CD14-positive monocyte (primary cell): Measurements from ENCODE around the gene HSDL1. TPM values are rescaled to one million over a fixed set of nuclear protein-coding genes. Genes with fewer than 3 reads are reported as not detected.
A peak's percentile ranks its signal among the peaks of the same experiment; 100 is the strongest.

Experiments used
- DNase-seq, 3 donors: peaks; one replicate each; pipeline ENCODE4 v3.0.0-alpha.2; 2011 to 2022
- H2AFZ ChIP-seq: 2 replicates; pipeline ENCODE4 v1.6.0; 2012; ENCODE audit warnings: mild to moderate bottlenecking, low read depth, low read length, inconsistent platforms; ENCODE audit not compliant: insufficient read depth, poor library complexity, severe bottlenecking
- H3K27ac ChIP-seq, 2 donors: 1 replicate in 1 of 2; 2 replicates in 1 of 2; pipeline ENCODE4 v1.5.1; 2012 to 2013; ENCODE audit warnings: low read length in 2 of 2, control low read depth in 1 of 2, inconsistent platforms in 1 of 2, low read depth in 1 of 2, mild to moderate bottlenecking in 1 of 2
- H3K27me3 ChIP-seq, 2 donors: one replicate each; pipeline versions ENCODE4 v1.6.0 to v1.6.1; 2011 to 2013; ENCODE audit warnings: low read length in 2 of 2; ENCODE audit not compliant: control insufficient read depth in 2 of 2, insufficient read depth in 2 of 2
- H3K36me3 ChIP-seq, 2 donors: replicated peaks in 1 of 2; 1 replicate in 1 of 2; 2 replicates in 1 of 2; pipeline versions ENCODE4 v1.5.1 to v1.6.1; 2012 to 2013; ENCODE audit warnings: low read length in 2 of 2, control low read depth in 1 of 2, inconsistent platforms in 1 of 2, mild to moderate bottlenecking in 1 of 2; ENCODE audit not compliant: insufficient read depth in 2 of 2, control insufficient read depth in 1 of 2
- H3K4me1 ChIP-seq, 2 donors: 1 replicate in 1 of 2; 2 replicates in 1 of 2; pipeline versions ENCODE4 v1.5.1 to v1.6.1; 2012 to 2013; ENCODE audit warnings: low read length in 2 of 2, control low read depth in 1 of 2, inconsistent platforms in 1 of 2, mild to moderate bottlenecking in 1 of 2, moderate library complexity in 1 of 2; ENCODE audit not compliant: insufficient read depth in 2 of 2, control insufficient read depth in 1 of 2
- H3K4me2 ChIP-seq: replicated peaks from 2 replicates; pipeline ENCODE3; 2012; ENCODE audit warnings: low read length, moderate library complexity, mild to moderate bottlenecking; ENCODE audit not compliant: poor library complexity, severe bottlenecking; ENCODE audit errors: extremely low read depth
- H3K4me3 ChIP-seq, 3 experiments: fragments of 200-600 bp in 1 of 3; sonication (generic) in 1 of 3; replicated peaks in 1 of 3; 1 replicate in 2 of 3; 2 replicates in 1 of 3; pipeline ENCODE4 v1.5.1; 2011 to 2013; ENCODE audit warnings: low read length in 3 of 3, mild to moderate bottlenecking in 3 of 3, control low read depth in 2 of 3, low read depth in 2 of 3, inconsistent platforms in 1 of 3, moderate library complexity in 1 of 3
- H3K79me2 ChIP-seq: 2 replicates; pipeline ENCODE4 v1.6.0; 2012; ENCODE audit warnings: mild to moderate bottlenecking, control low read depth, inconsistent platforms, low read length, moderate library complexity; ENCODE audit not compliant: insufficient read depth
- H3K9ac ChIP-seq: 2 replicates; pipeline ENCODE4 v1.6.0; 2017; ENCODE audit warnings: low read length, mild to moderate bottlenecking; ENCODE audit not compliant: insufficient read depth, poor library complexity, severe bottlenecking
- H3K9me3 ChIP-seq, 2 donors: replicated peaks in 1 of 2; 1 replicate in 1 of 2; 2 replicates in 1 of 2; pipeline versions ENCODE4 v1.5.1 to v1.6.1; 2012 to 2013; ENCODE audit warnings: low read length in 2 of 2, control low read depth in 1 of 2; ENCODE audit not compliant: control insufficient read depth in 1 of 2, insufficient read depth in 1 of 2
- H4K20me1 ChIP-seq: 2 replicates; pipeline ENCODE4 v1.6.0; 2012; ENCODE audit warnings: mild to moderate bottlenecking, low read length, control low read depth, moderate library complexity; ENCODE audit not compliant: insufficient read depth
- H3K27ac Mint-ChIP-seq, 7 donors: one replicate each; pipeline ENCODE4 v1.8.0; 2020; ENCODE audit warnings: mild to moderate bottlenecking in 7 of 7, mixed read lengths in 7 of 7, moderate library complexity in 6 of 7, inconsistent platforms in 2 of 7
- H3K27me3 Mint-ChIP-seq, 3 donors: one replicate each; pipeline ENCODE4 v1.8.0; 2021 to 2022; ENCODE audit warnings: low read depth in 3 of 3, mild to moderate bottlenecking in 3 of 3, mixed read lengths in 3 of 3, moderate library complexity in 3 of 3, inconsistent platforms in 1 of 3
- H3K36me3 Mint-ChIP-seq, 2 donors: one replicate each; pipeline ENCODE4 v1.8.0; 2020; ENCODE audit warnings: mixed read lengths in 2 of 2, inconsistent platforms in 1 of 2, mild to moderate bottlenecking in 1 of 2
- H3K4me1 Mint-ChIP-seq: one replicate; pipeline ENCODE4 v1.8.0; 2020; ENCODE audit warnings: mild to moderate bottlenecking, mixed read lengths
- H3K4me3 Mint-ChIP-seq, 2 donors: one replicate each; pipeline ENCODE4 v1.8.0; 2020; ENCODE audit warnings: mild to moderate bottlenecking in 2 of 2, mixed read lengths in 2 of 2, moderate library complexity in 1 of 2
- H3K9me3 Mint-ChIP-seq, 7 donors: one replicate each; pipeline ENCODE4 v1.8.0; 2020 to 2022; ENCODE audit warnings: mixed read lengths in 7 of 7, mild to moderate bottlenecking in 6 of 7, moderate library complexity in 6 of 7, inconsistent platforms in 2 of 7
- CTCF ChIP-seq: fragments of 200-600 bp; IDR thresholded peaks from one replicate; pipeline ENCODE4 v1.8.0; 2022; ENCODE audit warnings: antibody characterized with exemption, mild to moderate bottlenecking
- WGBS: methylation state at CpG from one replicate; pipeline ENCODE4 v1.1.5; 2013; ENCODE audit warnings: missing lambda C conversion rate; ENCODE audit not compliant: insufficient coverage; 5-methylcytosine and 5-hydroxymethylcytosine counted together
- intact Hi-C, 2 donors: fragments of 100-400 bp; cut with micrococcal nuclease; formaldehyde crosslinking; loops; one replicate each; pipeline versions ENCODE4 v1.15.0 to v1.15.1; 2023
- polyA plus RNA-seq, 3 donors: library from polyadenylated mRNA; depleted of rRNA in 1 of 3; unstranded in 2 of 3; stranded (reverse) in 1 of 3; fragments of 300-500 nt in 2 of 3; fragments of >200 nt in 1 of 3; fragmentation: Illumina TruSeq in 2 of 3; gene quantifications; 1 replicate in 2 of 3; 2 replicates in 1 of 3; pipeline ENCODE4 v1.2.3, GENCODE V29; 2012 to 2021

The HSDL1 gene
- polyA plus RNA-seq, 3 donors = 7.3 to 13.3 (median 8.0) TPM

GRCh38 chr16:84080378-84080777 lies 64.6 kb downstream of the HSDL1 start:
- Mint-ChIP-seq H3K4me3 (no peak overlapping the region), H3K27ac (peak overlapping the region in 2 of 7 donors; percentile 37 to 58), H3K9me3 (no peaks in the 10 kb centered on the region), H3K36me3 (peaks cover 72 to 74% of the 10 kb centered on the region in 2 donors), H3K4me1 (peaks cover 30% of the 10 kb centered on the region), H3K27me3 (no peaks in the 10 kb centered on the region)
- H2AFZ ChIP-seq = no peak overlapping the region
- peaks cover 42% of the 10 kb centered on the region for H3K79me2 ChIP-seq
- 64% methylated on average over 7 of the region's 8 CpGs for WGBS
- H3K36me3 ChIP-seq = peaks cover 45 to 76% of the 10 kb centered on the region in 2 donors
- peaks cover 19% of the 10 kb centered on the region for H4K20me1 ChIP-seq
- no peak for DNase-seq
- H3K27me3 ChIP-seq = no peaks in the 10 kb centered on the region
- H3K4me3 ChIP-seq = no peak overlapping the region
- no peak overlapping the region for H3K27ac ChIP-seq
- H3K9ac ChIP-seq = no peak overlapping the region
- H3K9me3 ChIP-seq = no peaks in the 10 kb centered on the region
- H3K4me2 ChIP-seq = no peak overlapping the region
- no peak for TF ChIP-seq CTCF
- H3K4me1 ChIP-seq = peaks cover 26 to 28% of the 10 kb centered on the region in 2 donors
- intact Hi-C loops = loop anchor here in 1 of 2 donors (5.0 kb wide), 1 partner anchor 37 kb away; the partner anchor contains the start of gene MBTPS1

DNA sequence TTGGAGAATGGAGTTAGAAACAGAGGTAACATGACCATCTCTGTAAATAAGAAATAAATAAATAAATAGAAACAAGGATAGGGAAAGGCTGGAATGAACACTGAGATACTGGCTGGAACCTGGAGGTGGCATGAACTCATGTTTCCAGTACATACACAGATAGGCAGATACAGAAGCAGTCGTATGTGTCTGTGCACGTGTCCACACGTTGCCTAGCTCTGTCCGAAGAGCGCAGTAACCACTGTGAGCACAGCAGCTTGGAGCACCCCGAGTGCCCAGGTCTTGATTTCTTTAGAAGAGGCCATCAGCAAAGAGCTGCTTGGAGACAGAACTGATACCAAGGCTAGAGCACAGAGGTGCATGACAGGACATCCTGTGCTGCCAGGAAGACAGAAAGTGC lies 65.3 kb downstream of the HSDL1 start:
- Histone ChIP-seq H3K4me1 (peaks cover 19 to 21% of the 10 kb centered on the region in 2 donors), H2AFZ (no peak overlapping the region), H3K36me3 (peaks cover 52 to 83% of the 10 kb centered on the region in 2 donors), H3K27ac (no peak overlapping the region), H3K4me2 (no peak overlapping the region), H4K20me1 (peaks cover 26% of the 10 kb centered on the region), H3K27me3 (no peaks in the 10 kb centered on the region), H3K9me3 (no peaks in the 10 kb centered on the region), H3K79me2 (peaks cover 37% of the 10 kb centered on the region), H3K9ac (no peak overlapping the region), H3K4me3 (no peak overlapping the region)
- H3K4me1 Mint-ChIP-seq = peaks cover 23% of the 10 kb centered on the region
- no peaks in the 10 kb centered on the region for H3K27me3 Mint-ChIP-seq
- no peaks in the 10 kb centered on the region for H3K9me3 Mint-ChIP-seq
- no peak overlapping the region for H3K4me3 Mint-ChIP-seq
- H3K36me3 Mint-ChIP-seq = peaks cover 80 to 81% of the 10 kb centered on the region in 2 donors
- no peak for DNase-seq
- intact Hi-C loops = loop anchor here in 1 of 2 donors (5.0 kb wide), 1 partner anchor 38 kb away; the partner anchor contains the start of gene MBTPS1
- no peak overlapping the region for H3K27ac Mint-ChIP-seq
- TF ChIP-seq CTCF = no peak
- 95% methylated on average over 6 of the region's 6 CpGs for WGBS
